HG03064 (cell line): ENCODE data around the gene RPS15.

ENCODE experiments used
- ATAC-seq: cut with Tn5 transposase; IDR thresholded peaks from one replicate; pipeline ENCODE4 v1.9.1; 2021; ENCODE audit warnings: low read depth; ENCODE audit not compliant: unreplicated experiment

RPS15 gene

GRCh38 chr19:1449467-1450442 is 11.6 kb downstream of the RPS15 start, which contains the start of gene APC2:
APC2 (plus strand) TSS chr19:1450121; CDS start chr19:1453002, 2,881 bp downstream.
- ATAC-seq = no peak

- ATAC-seq = no peak
Observed at GRCh38 chr19:1450735-1451731, 12.8 kb downstream of the RPS15 start.

GRCh38 chr19:1451916-1452801 is 14.0 kb downstream of the RPS15 start:
- no peak for ATAC-seq

- ATAC-seq = no peak
Observed at GRCh38 chr19:1452802-1453524, 14.8 kb downstream of the RPS15 start.

- ATAC-seq = no peak
Observed at GRCh38 chr19:1453525-1454364, 15.5 kb downstream of the RPS15 start.

GRCh38 chr19:1455002-1455335 is 16.8 kb downstream of the RPS15 start:
- ATAC-seq = no peak

- no peak for ATAC-seq
Observed at GRCh38 chr19:1455336-1456120, 17.3 kb downstream of the RPS15 start.

- ATAC-seq = no peak
Observed at GRCh38 chr19:1456121-1456900, 18.1 kb downstream of the RPS15 start.

- ATAC-seq = no peak
Observed at GRCh38 chr19:1457031-1457739, 19.0 kb downstream of the RPS15 start.

GRCh38 chr19:1457892-1458291 is 19.7 kb downstream of the RPS15 start:
- ATAC-seq = no peak

GRCh38 chr19:1459479-1459878 is 21.3 kb downstream of the RPS15 start:
- ATAC-seq = no peak

GRCh38 chr19:1460033-1460995 is 22.1 kb downstream of the RPS15 start:
- no peak for ATAC-seq

GRCh38 chr19:1461862-1462261 is 23.7 kb downstream of the RPS15 start:
- ATAC-seq = no peak

GRCh38 chr19:1465191-1466016 is 27.2 kb downstream of the RPS15 start:
- ATAC-seq = no peak
